ENCODE measurements around the gene AOC2.

The AOC2 gene, protein sequence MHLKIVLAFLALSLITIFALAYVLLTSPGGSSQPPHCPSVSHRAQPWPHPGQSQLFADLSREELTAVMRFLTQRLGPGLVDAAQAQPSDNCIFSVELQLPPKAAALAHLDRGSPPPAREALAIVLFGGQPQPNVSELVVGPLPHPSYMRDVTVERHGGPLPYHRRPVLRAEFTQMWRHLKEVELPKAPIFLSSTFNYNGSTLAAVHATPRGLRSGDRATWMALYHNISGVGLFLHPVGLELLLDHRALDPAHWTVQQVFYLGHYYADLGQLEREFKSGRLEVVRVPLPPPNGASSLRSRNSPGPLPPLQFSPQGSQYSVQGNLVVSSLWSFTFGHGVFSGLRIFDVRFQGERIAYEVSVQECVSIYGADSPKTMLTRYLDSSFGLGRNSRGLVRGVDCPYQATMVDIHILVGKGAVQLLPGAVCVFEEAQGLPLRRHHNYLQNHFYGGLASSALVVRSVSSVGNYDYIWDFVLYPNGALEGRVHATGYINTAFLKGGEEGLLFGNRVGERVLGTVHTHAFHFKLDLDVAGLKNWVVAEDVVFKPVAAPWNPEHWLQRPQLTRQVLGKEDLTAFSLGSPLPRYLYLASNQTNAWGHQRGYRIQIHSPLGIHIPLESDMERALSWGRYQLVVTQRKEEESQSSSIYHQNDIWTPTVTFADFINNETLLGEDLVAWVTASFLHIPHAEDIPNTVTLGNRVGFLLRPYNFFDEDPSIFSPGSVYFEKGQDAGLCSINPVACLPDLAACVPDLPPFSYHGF

DNA sequence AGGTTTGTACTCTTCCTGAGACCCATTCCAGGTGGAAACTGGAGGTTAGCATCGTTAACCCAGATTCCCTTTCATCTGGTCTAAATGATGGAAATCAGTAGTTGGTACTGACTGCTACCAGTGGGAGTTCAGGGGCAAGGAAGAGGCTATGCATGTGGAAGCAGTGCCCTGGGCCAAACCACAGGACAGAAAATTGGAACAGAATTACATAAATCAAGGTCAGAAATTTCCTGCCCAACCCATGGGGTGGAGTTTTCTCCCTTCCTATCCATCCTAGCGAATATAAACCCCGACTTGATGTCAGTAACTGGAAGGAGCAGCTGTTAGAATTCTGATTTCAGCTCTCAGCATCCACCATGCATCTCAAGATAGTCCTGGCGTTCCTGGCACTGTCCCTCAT is at the start of gene AOC2:
AOC2 (plus strand) TSS at position 310 of the 400 bp plus-strand sequence; CDS start at position 357, 47 bp downstream.
- no peak for DNase-seq

DNA sequence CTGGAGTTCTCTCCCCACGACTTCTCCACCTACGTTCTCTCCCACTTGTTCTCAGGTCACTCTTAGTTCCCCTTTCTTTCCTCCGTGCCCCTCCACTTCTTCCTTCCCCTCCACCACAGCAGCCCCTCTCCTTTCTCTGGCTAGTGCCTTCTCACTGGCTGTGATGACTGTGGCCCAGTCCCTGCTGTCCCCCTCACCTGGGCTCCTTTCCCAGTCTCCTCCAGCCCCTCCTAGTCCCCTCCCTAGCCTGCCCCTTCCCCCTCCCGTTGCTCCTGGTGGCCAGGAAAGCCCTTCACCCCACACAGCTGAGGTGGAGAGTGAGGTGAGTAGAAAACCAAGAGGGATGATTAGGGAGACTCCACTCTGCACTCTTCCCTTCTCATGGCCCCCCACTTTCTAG is 49.3 kb upstream of the AOC2 start:
- DNase-seq = no peak

DNA sequence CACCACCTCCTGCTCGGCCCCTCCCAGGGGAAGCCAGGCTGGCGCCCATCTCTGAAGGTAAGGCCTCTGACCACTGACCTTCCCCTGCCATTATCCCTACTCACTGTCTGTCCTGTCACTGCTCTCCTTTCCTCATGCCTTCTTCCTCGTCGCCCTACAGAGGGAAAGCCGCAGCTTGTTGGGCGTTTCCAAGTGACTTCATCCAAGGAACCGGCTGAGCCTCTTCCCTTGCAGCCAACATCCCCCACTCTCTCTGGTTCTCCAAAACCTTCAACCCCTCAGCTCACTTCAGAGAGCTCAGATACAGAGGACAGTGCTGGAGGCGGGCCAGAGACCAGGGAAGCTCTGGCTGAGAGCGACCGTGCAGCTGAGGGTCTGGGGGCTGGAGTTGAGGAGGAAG is 48.9 kb upstream of the AOC2 start:
- DNase-seq = no peak

DNA sequence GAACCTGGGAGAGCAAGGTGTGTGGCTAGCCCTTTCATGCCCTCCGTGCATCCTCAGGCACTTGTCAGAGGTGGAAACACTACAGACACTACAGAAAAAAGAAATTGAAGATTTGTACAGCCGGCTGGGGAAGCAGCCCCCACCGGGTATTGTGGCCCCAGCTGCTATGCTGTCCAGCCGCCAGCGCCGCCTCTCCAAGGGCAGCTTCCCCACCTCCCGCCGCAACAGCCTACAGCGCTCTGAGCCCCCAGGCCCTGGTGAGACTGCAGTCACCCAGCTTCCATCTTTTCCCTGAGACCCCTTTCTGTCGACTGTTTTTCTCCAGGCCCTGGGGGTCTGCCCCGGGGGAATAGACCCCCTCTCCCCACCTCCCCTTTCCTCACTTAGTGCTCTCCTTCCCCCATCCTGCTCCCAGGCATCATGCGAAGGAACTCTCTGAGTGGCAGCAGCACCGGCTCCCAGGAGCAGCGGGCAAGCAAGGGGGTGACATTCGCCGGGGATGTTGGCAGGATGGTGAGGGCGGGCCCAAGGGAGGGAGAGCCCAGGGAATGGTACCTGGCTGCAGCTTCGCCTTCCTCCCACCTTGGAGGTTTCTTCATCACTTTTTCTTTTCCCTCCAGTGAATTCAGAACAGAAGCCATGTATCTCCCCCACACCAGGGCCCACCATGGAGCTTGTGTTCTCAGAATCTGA is 48.2 kb upstream of the AOC2 start:
- no peak for DNase-seq

DNA sequence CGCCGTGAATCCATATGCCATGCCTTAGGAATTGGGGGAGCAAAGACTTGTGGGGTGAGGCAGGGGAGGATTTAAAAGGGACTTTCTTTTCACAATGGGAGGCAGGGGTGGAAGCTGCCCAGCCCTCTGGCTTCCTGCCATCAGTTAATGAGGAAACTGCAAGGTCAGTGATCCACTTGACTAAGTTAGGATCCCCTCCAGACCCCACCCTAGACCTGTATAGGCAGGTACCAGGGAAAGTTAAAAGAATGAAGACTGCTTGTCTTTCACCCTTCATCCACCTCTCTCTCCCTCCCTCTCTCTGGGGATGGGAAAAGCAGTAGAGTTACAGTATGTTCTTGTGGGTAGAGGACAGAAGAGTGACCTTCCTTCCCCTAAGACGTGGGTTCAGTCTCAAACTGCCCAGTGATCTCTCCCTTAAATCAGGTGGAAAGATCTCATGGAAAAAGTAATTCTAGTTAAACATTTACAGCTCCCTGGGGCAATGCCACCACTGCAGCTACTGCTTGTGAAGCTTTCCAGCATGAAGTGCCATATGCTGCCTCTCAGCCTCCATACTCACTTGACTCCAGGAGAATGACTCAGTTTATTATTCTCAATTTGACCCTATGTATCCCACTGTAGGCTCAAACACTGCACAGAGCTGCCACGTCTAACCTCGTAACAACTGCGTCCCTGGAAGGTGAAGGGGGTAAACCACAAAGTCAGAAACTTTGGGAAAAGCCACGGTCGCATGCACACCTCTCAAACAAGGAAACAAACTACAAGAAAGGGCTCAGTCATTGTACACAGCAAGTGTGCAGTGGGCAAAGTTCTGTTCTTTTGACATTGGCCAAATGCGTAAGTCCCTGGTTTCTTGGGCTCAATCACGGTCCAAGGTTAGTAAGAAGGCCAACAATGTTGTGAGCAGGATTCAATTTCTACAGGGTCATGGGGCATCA is 47.0 kb upstream of the AOC2 start:
- no peak for DNase-seq

DNA sequence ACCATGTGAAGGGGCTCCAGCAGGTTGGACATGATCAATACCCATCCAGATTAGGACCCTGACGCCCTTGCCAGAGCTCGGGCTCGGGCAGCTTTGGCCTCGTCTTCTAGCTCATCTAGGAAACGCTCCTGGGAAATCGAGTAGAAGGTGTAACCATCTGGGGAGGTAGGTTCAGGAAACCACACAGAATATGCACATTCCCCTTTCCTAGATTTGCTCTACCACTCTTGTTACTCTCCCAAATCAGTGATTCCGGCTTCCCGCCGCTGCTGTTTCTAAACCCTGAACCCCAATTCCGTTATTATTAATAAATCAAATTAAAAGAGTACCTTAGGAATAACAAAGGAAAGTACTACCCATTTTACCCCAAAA is 46.4 kb upstream of the AOC2 start:
- no peak for DNase-seq

DNA sequence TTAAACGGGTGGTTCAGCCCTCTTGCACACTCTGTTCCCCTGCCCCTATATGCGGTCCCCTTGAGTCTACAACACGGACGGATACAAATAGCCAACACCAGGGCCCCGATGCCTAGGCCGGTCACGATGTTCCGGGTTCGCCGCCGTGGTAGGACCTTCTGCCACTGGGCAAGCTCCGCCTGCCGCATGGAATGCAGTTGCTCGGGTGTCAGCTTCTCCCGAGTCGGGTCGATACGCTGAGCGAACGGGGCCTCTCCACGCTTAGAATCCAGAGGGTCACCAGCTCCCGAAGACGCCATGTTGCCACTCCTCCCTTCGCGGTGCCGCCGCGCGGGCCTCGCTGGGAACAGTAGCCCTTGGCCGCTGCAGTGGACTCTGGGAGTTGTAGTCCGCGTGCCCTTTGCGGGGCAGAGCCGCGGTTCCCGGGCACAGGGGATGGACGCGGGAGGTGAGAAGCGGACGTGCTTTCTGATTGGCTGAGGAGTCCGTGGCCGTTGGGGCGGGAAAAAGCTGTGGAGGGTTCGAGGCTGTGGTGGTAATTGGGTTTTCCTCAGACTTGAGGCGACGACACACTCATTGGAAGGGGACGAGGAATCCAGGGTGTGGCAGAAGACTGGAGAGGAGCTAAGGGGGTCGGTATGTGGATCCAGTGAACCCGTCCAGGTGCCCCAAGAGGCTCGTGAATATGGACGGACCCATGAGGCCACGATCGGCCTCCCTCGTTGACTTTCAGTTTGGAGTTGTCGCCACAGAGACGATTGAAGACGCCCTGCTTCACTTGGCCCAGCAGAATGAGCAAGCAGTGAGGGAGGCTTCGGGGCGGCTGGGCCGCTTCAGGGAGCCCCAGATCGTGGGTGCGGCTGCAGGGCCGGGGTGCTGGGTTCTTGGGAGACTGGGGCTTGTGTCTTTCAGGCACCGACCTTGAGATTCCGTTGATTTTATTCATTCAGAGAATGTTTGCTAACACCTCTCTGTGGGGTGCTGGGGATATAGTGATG is 45.7 kb upstream of the AOC2 start, which contains the start of the genes CNTD1 and COA3:
CNTD1 (plus strand) TSS at position 479 of the 998 bp plus-strand sequence; CDS start at position 686, 207 bp downstream.
COA3 (minus strand) TSS at position 322 of the 998 bp plus-strand sequence; CDS start at position 299, 23 bp downstream.
- peak; percentile 85 for DNase-seq

DNA sequence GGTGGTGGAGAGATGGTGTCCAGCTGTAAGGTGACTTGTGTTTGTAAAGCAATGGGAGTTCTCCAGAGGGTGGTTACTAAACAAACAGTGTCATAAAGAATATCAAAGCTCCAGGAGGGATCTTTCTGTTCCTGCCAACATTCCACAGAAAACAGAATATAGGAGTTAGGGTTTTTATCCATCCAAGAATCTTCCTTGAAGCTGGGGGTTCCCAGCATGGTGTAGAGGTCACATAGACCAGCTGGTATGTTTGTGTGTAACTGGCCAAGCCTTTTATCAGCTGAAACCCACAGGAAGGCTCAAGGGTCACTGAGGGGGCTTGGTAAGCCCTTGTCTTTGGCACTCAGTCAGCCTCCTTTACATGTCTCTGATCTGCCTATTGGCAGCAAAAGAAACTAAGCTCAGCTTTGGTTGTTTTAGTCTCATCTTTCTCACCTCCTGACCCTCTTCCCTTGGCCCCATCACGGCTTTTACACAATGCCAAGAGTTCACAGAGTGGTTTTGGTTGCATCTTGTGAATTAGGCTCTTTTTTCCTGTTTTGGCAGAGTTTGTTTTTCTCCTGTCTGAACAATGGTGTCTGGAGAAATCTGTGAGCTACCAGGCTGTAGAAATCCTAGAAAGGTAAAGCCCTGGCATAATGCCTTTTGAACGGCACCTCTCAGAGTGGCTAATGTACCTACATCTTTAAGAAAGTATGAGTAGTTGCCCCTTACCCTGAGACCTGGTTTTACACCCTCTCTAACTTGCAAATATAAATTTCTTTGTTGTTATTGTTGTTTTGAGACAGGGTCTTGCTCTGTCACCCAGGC is 41.1 kb upstream of the AOC2 start:
- DNase-seq = no peak

DNA sequence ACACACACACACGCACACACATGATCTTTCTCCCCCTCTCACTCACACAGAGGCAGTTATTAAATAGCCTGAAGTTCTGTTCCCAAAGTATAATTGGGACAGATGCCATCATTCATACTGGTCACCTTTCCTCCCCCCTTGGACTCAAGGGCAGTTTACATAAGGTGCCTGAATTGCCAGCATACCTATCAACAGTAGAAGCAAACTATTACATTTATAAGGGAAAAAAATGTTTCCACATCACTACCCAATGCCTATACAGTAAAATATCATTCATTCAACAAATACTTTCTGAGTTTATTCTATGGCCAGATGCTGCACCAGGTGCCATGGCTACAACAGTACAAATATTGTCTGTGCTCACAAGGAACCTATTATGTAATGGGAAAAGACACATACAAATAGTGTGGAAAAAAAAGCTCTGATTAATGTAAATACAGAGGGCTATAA is 39.4 kb upstream of the AOC2 start:
- no peak for DNase-seq

DNA sequence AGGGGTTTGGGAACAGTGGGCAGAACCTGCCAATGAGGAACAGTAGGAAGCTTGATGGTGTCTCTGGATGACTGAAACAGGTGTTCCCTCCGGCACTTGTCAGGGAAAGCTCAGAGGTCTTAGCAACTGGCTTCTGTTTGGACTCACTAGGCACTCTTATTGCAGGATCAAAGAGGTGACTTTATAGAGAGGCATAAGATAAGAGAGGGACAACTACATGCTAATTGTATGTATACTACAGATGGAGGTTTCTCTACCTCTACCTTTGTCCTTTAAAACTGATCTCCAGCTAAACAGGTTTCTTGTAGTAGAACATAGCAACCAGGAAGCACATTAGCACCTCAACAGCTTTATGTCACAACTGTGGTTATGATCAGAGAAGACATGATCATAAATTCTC is 38.1 kb upstream of the AOC2 start:
- DNase-seq = no peak

DNA sequence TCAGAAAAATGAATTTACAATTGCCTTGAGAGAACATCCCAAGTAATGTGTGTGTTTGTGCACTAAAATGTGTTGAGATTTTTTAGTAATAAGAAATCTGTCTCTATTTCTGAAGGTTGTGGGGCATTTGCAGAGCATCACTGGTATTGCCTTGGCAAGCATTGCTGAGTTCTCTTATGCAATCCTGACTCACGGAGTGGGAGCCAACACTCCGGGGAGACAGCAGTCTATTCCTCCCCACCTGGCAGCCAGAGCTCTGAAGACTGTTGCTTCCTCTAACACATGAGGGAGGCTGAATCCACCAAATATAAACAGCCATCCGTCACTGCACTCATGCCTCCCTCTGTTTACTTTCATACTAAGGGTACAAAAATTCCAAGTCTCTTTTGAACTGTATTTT is 35.1 kb upstream of the AOC2 start:
- DNase-seq = no peak

DNA sequence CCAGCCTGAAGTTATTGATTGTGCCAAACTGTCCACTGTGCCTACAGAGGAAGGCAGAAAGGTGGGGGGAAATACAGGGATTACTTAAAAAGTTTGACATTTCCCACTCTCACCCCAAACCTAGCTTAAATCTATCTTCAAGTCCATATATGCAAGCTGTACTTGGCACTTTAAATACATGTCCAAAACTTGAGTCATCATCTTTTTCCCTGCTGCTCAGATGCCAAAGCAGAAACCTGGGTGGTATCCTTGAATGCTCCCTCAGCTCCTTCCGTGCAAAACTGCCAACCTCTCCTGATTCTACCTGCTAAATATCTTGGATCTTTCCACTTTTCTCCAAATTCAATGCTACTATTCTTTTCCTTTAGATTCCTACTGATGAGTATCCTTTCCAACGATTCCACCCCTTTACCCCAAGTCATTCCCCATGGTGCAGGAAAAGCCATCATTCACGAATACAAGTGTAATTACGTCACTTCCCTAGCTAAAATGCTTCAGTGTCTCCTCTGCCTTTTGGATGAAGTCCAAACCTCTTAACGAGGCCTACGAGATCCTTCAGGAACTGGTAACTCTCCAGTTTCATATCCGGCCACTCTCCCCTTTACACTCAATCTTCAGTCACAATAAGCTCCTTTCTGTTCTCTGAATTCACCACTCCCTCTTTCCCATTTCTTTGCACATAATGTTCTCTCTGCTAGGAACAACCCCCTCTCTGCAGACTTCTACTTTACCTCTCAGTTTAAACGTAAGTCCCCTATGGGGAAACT is 29.6 kb upstream of the AOC2 start:
- DNase-seq = no peak

DNA sequence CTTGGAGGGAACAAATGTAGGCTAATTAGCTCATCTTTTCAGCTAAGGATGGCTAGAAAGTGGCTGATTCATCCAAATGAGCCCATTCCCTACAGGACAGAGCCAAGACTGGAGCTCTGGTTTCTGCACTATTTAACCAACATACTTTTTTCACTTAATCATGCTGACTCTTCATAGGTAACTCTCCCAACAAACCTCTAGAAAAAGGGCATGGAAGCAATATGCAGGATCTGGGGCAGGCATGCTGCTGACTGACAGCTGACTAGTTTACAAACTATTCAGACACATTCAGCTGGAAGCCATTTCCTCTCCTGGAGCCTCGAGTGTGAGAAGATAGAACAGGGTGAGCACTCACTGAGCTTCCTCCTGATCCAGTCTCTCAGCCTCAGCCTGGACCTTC is 26.5 kb upstream of the AOC2 start:
- no peak for DNase-seq

DNA sequence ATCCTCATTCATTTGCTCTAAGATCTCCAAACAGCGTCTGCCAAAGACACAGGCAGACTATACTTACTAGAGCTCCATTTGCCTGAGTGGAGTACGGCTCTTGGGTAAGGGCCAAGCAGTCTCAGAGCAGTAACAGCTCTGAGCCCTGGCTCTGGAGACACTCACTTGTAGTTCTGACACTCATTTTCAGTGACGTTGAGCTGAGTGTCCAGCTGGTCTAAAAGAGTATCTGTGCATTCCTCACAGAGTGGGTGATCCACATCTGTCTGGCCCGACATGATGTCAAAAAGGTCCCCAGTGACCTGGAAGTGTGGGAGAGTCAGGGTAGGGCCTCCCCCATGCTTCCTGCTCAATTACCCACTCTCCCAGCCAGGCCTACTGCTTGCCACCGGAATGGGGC is 26.0 kb upstream of the AOC2 start:
- DNase-seq = no peak

DNA sequence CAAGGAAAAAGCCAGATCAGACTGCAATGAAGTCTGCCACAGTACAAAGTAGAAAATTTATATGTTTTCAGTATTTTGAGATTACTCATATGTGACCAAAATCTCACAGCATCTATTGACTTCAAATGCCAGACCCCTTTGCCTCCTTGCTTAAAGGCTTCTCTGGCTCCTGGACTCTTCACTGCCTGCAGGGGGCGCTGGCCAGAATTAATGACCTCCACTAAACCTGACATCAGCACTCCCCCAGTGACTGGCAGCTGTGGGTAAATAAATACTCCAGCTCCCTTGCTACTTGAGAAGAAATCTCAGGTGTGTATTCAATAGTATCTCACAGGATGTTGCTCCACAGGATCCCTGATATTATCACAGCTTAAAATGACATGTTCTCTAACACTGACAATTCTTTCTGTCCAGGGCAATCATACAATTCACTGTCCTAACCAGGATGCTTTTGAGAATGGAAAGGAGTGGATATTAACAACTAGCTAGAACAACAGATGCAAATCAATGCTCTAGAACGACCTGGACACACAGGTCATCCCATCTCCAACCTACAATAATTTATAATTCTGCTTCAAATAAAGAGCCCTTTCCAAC is 24.3 kb upstream of the AOC2 start:
- peak; percentile 54 for DNase-seq

DNA sequence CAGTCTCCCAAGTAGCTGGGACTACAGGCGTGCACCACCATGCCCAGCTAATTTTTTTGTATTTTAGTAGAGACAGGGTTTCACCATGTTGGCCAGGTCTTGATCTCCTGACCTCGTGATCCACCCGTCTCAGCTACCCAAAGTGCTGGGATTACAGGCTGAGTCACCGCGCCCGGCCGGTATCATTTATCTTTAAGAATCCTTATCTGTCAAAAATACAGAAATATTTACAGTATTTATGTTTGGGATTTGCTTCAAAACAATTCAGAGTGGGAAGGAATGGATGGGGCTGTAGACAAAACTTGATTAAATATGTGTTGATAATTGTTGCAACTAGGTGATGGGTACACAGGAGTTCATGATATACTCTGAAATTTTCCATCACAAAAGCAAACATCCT is 23.2 kb upstream of the AOC2 start:
- no peak for DNase-seq

DNA sequence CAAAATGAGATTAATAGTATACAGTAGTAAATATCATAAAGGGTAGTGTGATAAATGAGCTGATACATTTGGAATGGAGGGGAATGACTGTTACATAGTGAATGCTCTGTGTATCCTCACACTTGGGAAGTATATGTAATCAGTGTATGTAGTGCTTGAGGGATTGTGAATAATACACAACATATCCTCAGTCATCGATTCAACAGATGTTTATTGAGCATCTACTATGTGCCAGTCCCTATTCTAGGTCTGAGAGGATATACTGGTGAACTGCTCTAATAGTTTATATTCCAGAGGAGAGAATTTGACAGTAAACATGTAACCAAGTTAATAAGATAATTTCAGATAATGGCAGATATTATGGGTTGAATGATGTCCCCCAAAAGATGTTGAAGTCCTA is 16.9 kb upstream of the AOC2 start:
- DNase-seq = no peak

DNA sequence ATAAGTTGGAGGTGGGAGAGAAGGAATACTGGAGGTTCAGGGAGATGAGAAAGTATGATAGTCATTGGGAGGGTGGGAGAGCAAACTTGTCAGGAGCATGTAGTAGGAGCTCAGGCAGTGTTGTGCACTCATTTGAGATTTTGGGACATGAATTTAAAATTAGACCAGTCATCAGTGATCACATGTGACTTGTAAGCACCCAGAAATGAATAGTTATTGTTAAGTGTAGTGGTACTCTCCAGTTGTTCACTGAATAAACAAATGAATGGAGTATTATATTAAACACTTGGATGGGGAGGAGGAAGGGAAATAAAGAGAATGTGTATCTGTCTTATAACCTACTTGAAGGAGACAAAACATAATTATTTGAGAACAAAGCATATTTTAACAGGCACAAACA is 13.4 kb upstream of the AOC2 start:
- DNase-seq = no peak
